Activated CD4-positive, alpha-beta T cell treated with anti-CD3 and anti-CD28 coated beads for 48 hours (primary cell): Measurements from ENCODE around the gene DTHD1.

ENCODE experiments used
- DNase-seq: peaks from one replicate; pipeline ENCODE4 v3.0.0-alpha.2; 2020

DTHD1 gene

GRCh38 chr4:36281384-36282106, at the start of gene DTHD1:
Gene DTHD1 (plus strand): TSS chr4:36281616. CDS start chr4:36281759, 143 bp downstream.
- DNase-seq, result peak; percentile 64

GRCh38 chr4:36233567-36234266, 47.7 kb upstream of the DTHD1 start:
- DNase-seq, result no peak

GRCh38 chr4:36235306-36235705, 46.1 kb upstream of the DTHD1 start:
- no peak for DNase-seq

GRCh38 chr4:36236159-36236558, 45.3 kb upstream of the DTHD1 start:
- no peak for DNase-seq

GRCh38 chr4:36237366-36238313, 43.8 kb upstream of the DTHD1 start:
- no peak for DNase-seq

GRCh38 chr4:36241771-36242170, 39.6 kb upstream of the DTHD1 start:
- no peak for DNase-seq

GRCh38 chr4:36242629-36243354, 38.6 kb upstream of the DTHD1 start:
- DNase-seq, result no peak

GRCh38 chr4:36243355-36244256, 37.8 kb upstream of the DTHD1 start:
- DNase-seq, result peak; percentile 70

- DNase-seq, result peak; percentile 75
These were observed 36.9 kb upstream of the DTHD1 start, which contains the start of gene ARAP2 for GRCh38 chr4:36244257-36245082. Gene ARAP2 (minus strand): TSS chr4:36244514. CDS start chr4:36229486, 15,028 bp downstream.

GRCh38 chr4:36249610-36250009, 31.8 kb upstream of the DTHD1 start:
- no peak for DNase-seq

GRCh38 chr4:36251983-36252382, 29.4 kb upstream of the DTHD1 start:
- DNase-seq, result no peak

- DNase-seq, result no peak
These were observed 27.0 kb upstream of the DTHD1 start for GRCh38 chr4:36254371-36254770.

- peak; percentile 63 for DNase-seq
These were observed 25.8 kb upstream of the DTHD1 start for GRCh38 chr4:36255577-36255976.

- DNase-seq, result peak; percentile 34
These were observed 25.0 kb upstream of the DTHD1 start for GRCh38 chr4:36256398-36256891.

- DNase-seq, result no peak
These were observed 20.7 kb upstream of the DTHD1 start for GRCh38 chr4:36260731-36261130.

- no peak for DNase-seq
These were observed 17.1 kb upstream of the DTHD1 start for GRCh38 chr4:36264207-36264826.

- DNase-seq, result no peak
These were observed 13.7 kb upstream of the DTHD1 start for GRCh38 chr4:36267486-36268268.

GRCh38 chr4:36269101-36269500, 12.3 kb upstream of the DTHD1 start:
- peak; percentile 41 for DNase-seq
